Mammary epithelial cell (primary cell): ENCODE measurements around the gene GANAB.

Experiments
- CTCF ChIP-seq, 2 donors: IDR thresholded peaks in 1 of 2; conservative IDR thresholded peaks in 1 of 2; 2 replicates each; pipeline ENCODE4 v1.5.1; 2011 to 2012; ENCODE audit warnings: inconsistent platforms in 2 of 2, low read length in 2 of 2, mild to moderate bottlenecking in 2 of 2, control low read depth in 1 of 2, low read depth in 1 of 2; ENCODE audit not compliant: insufficient read depth in 1 of 2; ENCODE audit errors: extremely low read depth in 1 of 2
- EZH2 ChIP-seq: IDR thresholded peaks from 2 replicates; pipeline ENCODE4 v1.6.1; 2012; ENCODE audit warnings: low read length, inconsistent platforms, borderline replicate concordance

- TF ChIP-seq CTCF (conservative IDR thresholded peaks at IDR 0.05 in 1 of 2, IDR thresholded peaks at IDR 0.05 in 1 of 2; ENCODE audit: extremely low read depth in 1 of 2, insufficient read depth in 1 of 2, low read depth in 1 of 2, low read length in 2 of 2), result no peak
- no peak for TF ChIP-seq EZH2
Measured at GRCh38 chr11:62578541-62578940, 67.9 kb downstream of the GANAB start.
